SK-N-MC (cell line): ENCODE measurements around the gene TIGD4.

ENCODE experiments used
- EZH2 ChIP-seq: fragments of 200-600 bp; sonication (generic); IDR thresholded peaks from one replicate; pipeline ENCODE4 v1.6.1; 2017; ENCODE audit warnings: antibody characterized with exemption
- POLR2AphosphoS5 ChIP-seq: IDR thresholded peaks from 2 replicates; pipeline ENCODE4 v1.6.1; 2012; ENCODE audit warnings: mild to moderate bottlenecking, low read depth, low read length, borderline replicate concordance

DNA sequence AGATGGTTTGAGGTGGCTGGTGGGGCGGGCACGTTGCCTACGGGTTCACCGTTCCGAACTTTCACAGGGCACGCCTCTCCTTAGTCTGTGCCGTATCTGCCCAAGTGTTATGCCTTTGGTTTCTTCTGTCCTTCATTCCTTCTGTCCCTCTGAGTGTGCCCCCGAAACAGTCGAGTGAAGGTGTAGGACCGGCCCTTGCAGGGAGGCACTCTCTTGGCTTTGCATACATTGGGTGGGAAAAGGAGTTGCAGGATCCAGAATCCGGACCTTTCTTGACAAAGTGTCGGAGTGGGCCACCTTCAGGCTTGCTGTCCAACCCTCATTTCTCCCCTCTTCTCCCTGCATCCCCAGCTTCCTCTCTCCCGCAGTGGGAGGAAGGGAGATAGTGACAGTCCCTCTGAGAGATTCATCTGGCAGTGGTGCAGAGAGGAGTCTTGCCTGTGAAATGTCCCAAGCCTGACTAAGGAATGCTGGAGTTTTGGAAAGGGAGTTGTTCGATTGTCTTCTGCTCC, 793 bp upstream of the TIGD4 start:
- TF ChIP-seq POLR2AphosphoS5 (no peak), EZH2 (no peak)
